ENCODE data around the gene ZNF582. TPM values are rescaled to one million over a fixed set of nuclear protein-coding genes. Genes with fewer than 3 reads are reported as not detected.

Gene ZNF582
- total and polyA plus RNA-seq, 4 donors, result 2.5 to 4.4 (median 3.0) TPM

GRCh38 chr19:56360841-56361240, 32.5 kb downstream of the ZNF582 start:
- Histone ChIP-seq H3K36me3 (ENCODE audit: control insufficient read depth in 4 of 4, insufficient read depth in 4 of 4, low read length in 4 of 4) (peaks cover 0 to 9% (median 2%) of the 10 kb centered on the region in 4 donors), H3K4me1 (ENCODE audit: control insufficient read depth in 5 of 5, insufficient read depth in 5 of 5, low read length in 5 of 5) (no peaks in the 10 kb centered on the region), H3K27ac (ENCODE audit: low read depth in 1 of 2, low read length in 1 of 2) (no peak overlapping the region), H3K9me3 (ENCODE audit: control insufficient read depth in 4 of 4, insufficient read depth in 3 of 4, low read length in 3 of 4) (peaks cover 3 to 11% (median 5%) of the 10 kb centered on the region in 4 donors), H3K9ac (ENCODE audit: insufficient read depth in 1 of 2, low read length in 2 of 2) (no peak overlapping the region), H3K27me3 (ENCODE audit: control insufficient read depth in 3 of 3, insufficient read depth in 3 of 3, low read length in 2 of 3) (no peaks in the 10 kb centered on the region), H3K4me3 (no peak overlapping the region)
- DNase-seq (no peak), ATAC-seq (ENCODE audit: insufficient read depth, low FRiP score) (no peak)
- WGBS, 2 donors, result 90 to 94% methylated on average over 2 of the region's 2 CpGs
- TF ChIP-seq, protein P1, sequence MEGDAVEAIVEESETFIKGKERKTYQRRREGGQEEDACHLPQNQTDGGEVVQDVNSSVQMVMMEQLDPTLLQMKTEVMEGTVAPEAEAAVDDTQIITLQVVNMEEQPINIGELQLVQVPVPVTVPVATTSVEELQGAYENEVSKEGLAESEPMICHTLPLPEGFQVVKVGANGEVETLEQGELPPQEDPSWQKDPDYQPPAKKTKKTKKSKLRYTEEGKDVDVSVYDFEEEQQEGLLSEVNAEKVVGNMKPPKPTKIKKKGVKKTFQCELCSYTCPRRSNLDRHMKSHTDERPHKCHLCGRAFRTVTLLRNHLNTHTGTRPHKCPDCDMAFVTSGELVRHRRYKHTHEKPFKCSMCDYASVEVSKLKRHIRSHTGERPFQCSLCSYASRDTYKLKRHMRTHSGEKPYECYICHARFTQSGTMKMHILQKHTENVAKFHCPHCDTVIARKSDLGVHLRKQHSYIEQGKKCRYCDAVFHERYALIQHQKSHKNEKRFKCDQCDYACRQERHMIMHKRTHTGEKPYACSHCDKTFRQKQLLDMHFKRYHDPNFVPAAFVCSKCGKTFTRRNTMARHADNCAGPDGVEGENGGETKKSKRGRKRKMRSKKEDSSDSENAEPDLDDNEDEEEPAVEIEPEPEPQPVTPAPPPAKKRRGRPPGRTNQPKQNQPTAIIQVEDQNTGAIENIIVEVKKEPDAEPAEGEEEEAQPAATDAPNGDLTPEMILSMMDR (IDR thresholded peaks at IDR 0.05; ENCODE audit: control extremely low read depth, extremely low read depth), result no peak

DNA sequence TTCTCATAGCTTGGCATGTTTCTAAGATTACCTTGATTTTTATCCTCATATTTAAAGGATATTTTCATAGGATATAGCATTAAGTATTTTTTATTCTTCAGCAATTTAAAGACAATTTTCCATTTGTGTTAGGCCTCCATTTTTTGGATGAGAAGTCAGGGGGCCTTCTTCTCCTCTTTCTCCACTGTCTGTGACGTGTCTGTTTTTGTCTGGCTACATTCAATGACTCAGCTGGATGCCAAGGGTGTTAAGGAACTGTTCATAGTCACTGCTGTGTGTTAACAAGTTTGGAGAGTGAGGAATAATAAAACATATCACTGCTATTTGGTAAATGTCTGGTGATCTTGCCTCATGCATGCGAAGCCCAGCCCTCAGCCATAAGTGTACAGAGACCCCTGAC, 36.4 kb downstream of the ZNF582 start:
- ATAC-seq (ENCODE audit: insufficient read depth, low FRiP score) (no peak), DNase-seq (no peak)
- Histone ChIP-seq H3K9ac (ENCODE audit: insufficient read depth in 1 of 2, low read length in 2 of 2) (no peak overlapping the region), H3K36me3 (ENCODE audit: control insufficient read depth in 4 of 4, insufficient read depth in 4 of 4, low read length in 4 of 4) (peaks cover 0 to 6% (median 2%) of the 10 kb centered on the region in 4 donors), H3K4me1 (ENCODE audit: control insufficient read depth in 5 of 5, insufficient read depth in 5 of 5, low read length in 5 of 5) (no peaks in the 10 kb centered on the region), H3K27me3 (ENCODE audit: control insufficient read depth in 3 of 3, insufficient read depth in 3 of 3, low read length in 2 of 3) (no peaks in the 10 kb centered on the region), H3K9me3 (ENCODE audit: control insufficient read depth in 4 of 4, insufficient read depth in 3 of 4, low read length in 3 of 4) (peaks cover 0 to 5% (median 3%) of the 10 kb centered on the region in 4 donors), H3K27ac (ENCODE audit: low read depth in 1 of 2, low read length in 1 of 2) (no peak overlapping the region), H3K4me3 (no peak overlapping the region)
- 87 to 94% methylated on average over 2 of the region's 2 CpGs for WGBS, 2 donors
- TF ChIP-seq, protein P1 (IDR thresholded peaks at IDR 0.05; ENCODE audit: control extremely low read depth, extremely low read depth), result no peak

GRCh38 chr19:56355517-56355916, 37.8 kb downstream of the ZNF582 start:
- no peaks in the 10 kb centered on the region for H3K27me3 ChIP-seq (ENCODE audit: control insufficient read depth in 3 of 3, insufficient read depth in 3 of 3, low read length in 2 of 3)
- H3K9ac ChIP-seq (ENCODE audit: insufficient read depth in 1 of 2, low read length in 2 of 2), result no peak overlapping the region
- no peak overlapping the region for H3K4me3 ChIP-seq
- peaks cover 0 to 3% (median 0%) of the 10 kb centered on the region in 4 donors for H3K9me3 ChIP-seq (ENCODE audit: control insufficient read depth in 4 of 4, insufficient read depth in 3 of 4, low read length in 3 of 4)
- TF ChIP-seq, protein P1 (IDR thresholded peaks at IDR 0.05; ENCODE audit: control extremely low read depth, extremely low read depth), result no peak
- no peak for DNase-seq
- H3K27ac ChIP-seq (ENCODE audit: low read depth in 1 of 2, low read length in 1 of 2), result no peak overlapping the region
- H3K4me1 ChIP-seq (ENCODE audit: control insufficient read depth in 5 of 5, insufficient read depth in 5 of 5, low read length in 5 of 5), result no peaks in the 10 kb centered on the region
- no peaks in the 10 kb centered on the region for H3K36me3 ChIP-seq (ENCODE audit: control insufficient read depth in 4 of 4, insufficient read depth in 4 of 4, low read length in 4 of 4)
- ATAC-seq (ENCODE audit: insufficient read depth, low FRiP score), result no peak
- WGBS, 2 donors, result 80 to 85% methylated on average over 1 of the region's 1 CpG

DNA sequence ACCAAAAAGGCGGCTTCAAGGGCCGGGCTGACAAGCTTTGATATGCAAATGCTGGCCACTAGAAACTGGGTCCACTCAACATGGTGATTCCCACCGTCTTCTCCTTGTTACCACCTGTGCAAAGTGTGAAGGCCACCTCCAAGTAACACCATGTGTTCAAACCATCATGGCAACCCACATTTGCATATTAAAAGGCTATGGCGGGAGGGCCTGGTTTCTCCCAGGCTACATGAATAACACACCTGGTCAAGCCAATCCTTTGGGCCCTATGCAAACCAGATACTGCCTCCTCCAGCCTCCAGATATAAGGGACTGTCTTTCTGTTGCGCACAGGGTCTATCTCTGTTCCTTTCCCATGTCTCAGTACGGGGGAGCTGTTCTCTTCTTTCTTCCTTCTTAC, 42.1 kb downstream of the ZNF582 start:
- no peaks in the 10 kb centered on the region for H3K4me1 ChIP-seq (ENCODE audit: control insufficient read depth in 5 of 5, insufficient read depth in 5 of 5, low read length in 5 of 5)
- TF ChIP-seq, protein P1 (IDR thresholded peaks at IDR 0.05; ENCODE audit: control extremely low read depth, extremely low read depth), result no peak
- 80 to 83% methylated on average over 6 of the region's 6 CpGs for WGBS, 2 donors
- no peak overlapping the region for H3K27ac ChIP-seq (ENCODE audit: low read depth in 1 of 2, low read length in 1 of 2)
- no peaks in the 10 kb centered on the region for H3K27me3 ChIP-seq (ENCODE audit: control insufficient read depth in 3 of 3, insufficient read depth in 3 of 3, low read length in 2 of 3)
- ATAC-seq (ENCODE audit: insufficient read depth, low FRiP score), result no peak
- H3K9me3 ChIP-seq (ENCODE audit: control insufficient read depth in 4 of 4, insufficient read depth in 3 of 4, low read length in 3 of 4), result no peaks in the 10 kb centered on the region
- H3K36me3 ChIP-seq (ENCODE audit: control insufficient read depth in 4 of 4, insufficient read depth in 4 of 4, low read length in 4 of 4), result no peaks in the 10 kb centered on the region
- H3K4me3 ChIP-seq, result no peak overlapping the region
- DNase-seq, result no peak
- H3K9ac ChIP-seq (ENCODE audit: insufficient read depth in 1 of 2, low read length in 2 of 2), result no peak overlapping the region

Measured in lung (tissue), 12 donors.